Skeletal muscle satellite cell (primary cell): ENCODE data around the gene LMO2.
"Not testable (repeated sequence)": the region's sequence is repeated elsewhere in the genome, so short reads cannot be mapped to it uniquely, and the experiment has no call there.

Source experiments
- H3K27me3 ChIP-seq: 2 replicates; pipeline ENCODE4 v1.7.0; 2013; ENCODE audit warnings: low read length; ENCODE audit not compliant: control insufficient read depth, insufficient read depth
- H3K36me3 ChIP-seq: 2 replicates; pipeline ENCODE4 v1.7.0; 2013; ENCODE audit warnings: mild to moderate bottlenecking, control low read depth, low read length; ENCODE audit not compliant: insufficient read depth
- H3K4me1 ChIP-seq: 2 replicates; pipeline ENCODE4 v1.7.0; 2013; ENCODE audit warnings: low read length; ENCODE audit not compliant: control insufficient read depth, insufficient read depth
- H3K4me2 ChIP-seq: 2 replicates; pipeline ENCODE4 v1.7.0; 2013; ENCODE audit warnings: mild to moderate bottlenecking, low read length
- H3K4me3 ChIP-seq: 2 replicates; pipeline ENCODE4 v1.7.0; 2013; ENCODE audit warnings: low read length
- H3K9ac ChIP-seq: 2 replicates; pipeline ENCODE4 v1.7.0; 2013; ENCODE audit warnings: mild to moderate bottlenecking, low read depth, low read length, moderate library complexity
- H3K9me3 ChIP-seq: replicated peaks from 2 replicates; pipeline ENCODE4 v1.7.0; 2013; ENCODE audit warnings: mild to moderate bottlenecking, control low read depth, low read length

LMO2 gene

GRCh38 chr11:33829430-33830141, 62.3 kb downstream of the LMO2 start:
- H3K9me3 ChIP-seq = no peaks in the 10 kb centered on the region
- H3K4me3 ChIP-seq = peak overlapping the region; percentile 70
- H3K27me3 ChIP-seq = peaks cover 42% of the 10 kb centered on the region
- peak overlapping the region; percentile 96 for H3K4me2 ChIP-seq
- H3K36me3 ChIP-seq = no peaks in the 10 kb centered on the region
- H3K9ac ChIP-seq = peak overlapping the region; percentile 58
- H3K4me1 ChIP-seq = peaks cover 9% of the 10 kb centered on the region

- no peaks in the 10 kb centered on the region for H3K9me3 ChIP-seq
- peaks cover 41% of the 10 kb centered on the region for H3K27me3 ChIP-seq
- no peaks in the 10 kb centered on the region for H3K36me3 ChIP-seq
- H3K4me1 ChIP-seq = peaks cover 9% of the 10 kb centered on the region
- peak overlapping the region; percentile 70 for H3K4me3 ChIP-seq
- H3K4me2 ChIP-seq = peak overlapping the region; percentile 96
- peak overlapping the region; percentile 58 for H3K9ac ChIP-seq
Measured at GRCh38 chr11:33828604-33829429, 63.1 kb downstream of the LMO2 start.

- Histone ChIP-seq H3K4me2 (no peak overlapping the region), H3K4me1 (peaks cover 9% of the 10 kb centered on the region), H3K9me3 (no peaks in the 10 kb centered on the region), H3K9ac (no peak overlapping the region), H3K4me3 (no peak overlapping the region), H3K27me3 (peaks cover 46% of the 10 kb centered on the region), H3K36me3 (no peaks in the 10 kb centered on the region)
Measured at GRCh38 chr11:33827206-33827605, 64.7 kb downstream of the LMO2 start.

GRCh38 chr11:33825854-33826560, 65.9 kb downstream of the LMO2 start:
- H3K4me2 ChIP-seq = no peak overlapping the region
- H3K27me3 ChIP-seq = peaks cover 53% of the 10 kb centered on the region
- no peaks in the 10 kb centered on the region for H3K36me3 ChIP-seq
- no peaks in the 10 kb centered on the region for H3K9me3 ChIP-seq
- peaks cover 9% of the 10 kb centered on the region for H3K4me1 ChIP-seq
- no peak overlapping the region for H3K9ac ChIP-seq
- no peak overlapping the region for H3K4me3 ChIP-seq

- H3K4me3 ChIP-seq, H3K9ac ChIP-seq, H3K4me2 ChIP-seq, H3K36me3 ChIP-seq, H3K9me3 ChIP-seq, H3K4me1 ChIP-seq: not testable (repeated sequence)
- peaks cover 67% of the 10 kb centered on the region for H3K27me3 ChIP-seq
Measured at GRCh38 chr11:33822981-33823380, 68.9 kb downstream of the LMO2 start.

GRCh38 chr11:33819278-33820035, 72.4 kb downstream of the LMO2 start:
- Histone ChIP-seq H3K9ac (no peak overlapping the region), H3K4me3 (no peak overlapping the region), H3K9me3 (no peaks in the 10 kb centered on the region), H3K27me3 (peaks cover 84% of the 10 kb centered on the region), H3K36me3 (no peaks in the 10 kb centered on the region), H3K4me2 (no peak overlapping the region), H3K4me1 (no peaks in the 10 kb centered on the region)
